OCI-LY1 (cell line): ENCODE data around the gene SLC2A13.

Experiments used
- H2AFZ ChIP-seq: fragments of 200-600 bp; sonication (generic), shearing (Covaris generic); 2 replicates; pipeline ENCODE4 v1.6.0; 2014; ENCODE audit warnings: antibody characterized with exemption, mild to moderate bottlenecking, low read length
- H3F3A ChIP-seq: fragments of 200-600 bp; sonication (generic), shearing (Covaris generic); 2 replicates; pipeline ENCODE4 v1.6.0; 2014; ENCODE audit warnings: mild to moderate bottlenecking, antibody characterized with exemption, low read length, moderate library complexity; ENCODE audit not compliant: insufficient read depth
- H3K27ac ChIP-seq: fragments of 200-600 bp; sonication (generic); 2 replicates; pipeline ENCODE4 v1.5.1; 2014; ENCODE audit warnings: low read length, mixed run types, mild to moderate bottlenecking, low read depth; ENCODE audit not compliant: poor library complexity, severe bottlenecking
- H3K27me3 ChIP-seq: fragments of 200-600 bp; sonication (generic); 2 replicates; pipeline ENCODE4 v1.6.0; 2014; ENCODE audit warnings: antibody characterized with exemption, mild to moderate bottlenecking, low read length, moderate library complexity; ENCODE audit not compliant: insufficient read depth
- H3K36me3 ChIP-seq: fragments of 200-600 bp; sonication (generic); 2 replicates; pipeline ENCODE4 v1.6.1; 2014; ENCODE audit warnings: mild to moderate bottlenecking, antibody characterized with exemption, low read length, moderate library complexity, mixed read lengths; ENCODE audit not compliant: insufficient read depth
- H3K4me1 ChIP-seq: fragments of 200-600 bp; sonication (generic); 2 replicates; pipeline ENCODE4 v1.5.1; 2014; ENCODE audit warnings: mild to moderate bottlenecking, low read length, moderate library complexity; ENCODE audit not compliant: insufficient read depth, severe bottlenecking
- H3K4me2 ChIP-seq: fragments of 200-600 bp; sonication (generic), shearing (Covaris generic); 2 replicates; pipeline ENCODE4 v1.6.1; 2014; ENCODE audit warnings: low read length
- H3K4me3 ChIP-seq: fragments of 200-600 bp; sonication (generic); 2 replicates; pipeline ENCODE4 v1.5.1; 2014; ENCODE audit warnings: low read length, low read depth, mild to moderate bottlenecking, mixed read lengths; ENCODE audit not compliant: poor library complexity, severe bottlenecking
- H3K79me2 ChIP-seq: fragments of 200-600 bp; shearing (Covaris generic); 2 replicates; pipeline ENCODE4 v1.6.1; 2016; ENCODE audit warnings: mixed run types, low read length, mixed read lengths; ENCODE audit not compliant: insufficient read depth
- H3K9ac ChIP-seq: fragments of 200-600 bp; sonication (generic), shearing (Covaris generic); 2 replicates; pipeline ENCODE4 v1.6.1; 2014; ENCODE audit warnings: mild to moderate bottlenecking, low read length, mixed read lengths
- H3K9me2 ChIP-seq: fragments of 200-600 bp; sonication (generic), shearing (Covaris generic); 2 replicates; pipeline ENCODE4 v1.6.1; 2014; ENCODE audit warnings: low read depth, mild to moderate bottlenecking, low read length, mixed read lengths
- H3K9me3 ChIP-seq: fragments of 200-600 bp; shearing (Covaris generic); 2 replicates; pipeline ENCODE4 v1.6.1; 2014; ENCODE audit warnings: low read length, mixed read lengths
- H4K20me1 ChIP-seq: fragments of 200-600 bp; sonication (generic), shearing (Covaris generic); 2 replicates; pipeline ENCODE4 v1.6.0; 2016; ENCODE audit warnings: mild to moderate bottlenecking, low read length; ENCODE audit not compliant: insufficient read depth
- CTCF ChIP-seq: fragments of 200-600 bp; sonication (generic), shearing (Covaris generic); IDR thresholded peaks from 2 replicates; pipeline ENCODE4 v1.5.1; 2017; ENCODE audit warnings: mild to moderate bottlenecking, antibody characterized with exemption, low read length, moderate library complexity, mixed read lengths
- EZH2 ChIP-seq: fragments of 200-600 bp; sonication (generic), shearing (Covaris generic); IDR thresholded peaks from 2 replicates; pipeline ENCODE4 v1.8.0; 2017; ENCODE audit warnings: borderline replicate concordance, mixed run types, mild to moderate bottlenecking, antibody characterized with exemption, low read length, moderate library complexity, mixed read lengths

Gene SLC2A13

DNA sequence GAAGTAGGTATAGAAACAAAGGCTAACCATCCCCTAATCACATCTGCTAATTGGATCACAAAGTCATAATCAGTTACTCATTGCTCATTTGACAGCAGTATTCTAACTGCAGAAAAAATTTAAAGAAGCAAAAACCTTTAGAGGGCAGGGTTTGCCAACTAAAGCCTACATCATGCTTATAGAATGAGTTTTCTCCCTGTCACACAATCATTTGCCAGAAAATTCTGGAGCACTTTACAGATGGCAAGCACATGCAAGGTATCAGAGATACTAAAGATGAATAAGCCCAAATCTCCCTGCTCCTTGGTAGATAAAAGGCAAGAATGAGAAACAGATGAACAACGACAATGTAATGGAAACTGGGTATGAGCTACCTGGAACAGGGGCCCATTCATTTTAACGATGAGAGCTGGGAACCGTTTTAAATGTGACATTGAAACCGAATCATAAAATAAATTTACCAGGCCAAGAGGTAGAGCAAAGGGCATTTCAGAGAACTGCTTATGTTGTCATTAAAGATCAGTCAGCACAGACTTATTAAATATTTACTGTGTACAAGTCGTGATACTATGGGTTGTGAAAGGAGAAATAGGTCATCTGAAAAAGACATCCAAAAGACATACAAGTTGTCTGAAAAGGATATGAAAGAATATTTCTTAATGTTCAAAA is 274.9 kb downstream of the SLC2A13 start:
- TF ChIP-seq CTCF (no peak), EZH2 (no peak)

GRCh38 chr12:39830171-39830570 is 275.7 kb downstream of the SLC2A13 start:
- H3K79me2 ChIP-seq = no peaks in the 10 kb centered on the region
- no peak overlapping the region for H2AFZ ChIP-seq
- no peaks in the 10 kb centered on the region for H3K9me3 ChIP-seq
- H3K9me2 ChIP-seq = no peaks in the 10 kb centered on the region
- H3K36me3 ChIP-seq = no peaks in the 10 kb centered on the region
- no peaks in the 10 kb centered on the region for H4K20me1 ChIP-seq
- H3K27me3 ChIP-seq = no peaks in the 10 kb centered on the region
- TF ChIP-seq EZH2 (no peak), CTCF (no peak)
- no peaks in the 10 kb centered on the region for H3F3A ChIP-seq
- H3K27ac ChIP-seq = no peak overlapping the region
- H3K4me1 ChIP-seq = no peaks in the 10 kb centered on the region
- no peak overlapping the region for H3K4me3 ChIP-seq
- no peak overlapping the region for H3K4me2 ChIP-seq
- H3K9ac ChIP-seq = no peak overlapping the region

More for the DNA sequence above, 274.9 kb downstream of the SLC2A13 start:
- Histone ChIP-seq H4K20me1 (no peaks in the 10 kb centered on the region), H3K9ac (no peak overlapping the region), H3F3A (no peaks in the 10 kb centered on the region), H3K4me3 (no peak overlapping the region), H3K9me3 (no peaks in the 10 kb centered on the region), H3K36me3 (no peaks in the 10 kb centered on the region), H3K4me2 (no peak overlapping the region), H2AFZ (no peak overlapping the region), H3K79me2 (no peaks in the 10 kb centered on the region), H3K27me3 (no peaks in the 10 kb centered on the region), H3K27ac (no peak overlapping the region), H3K9me2 (no peaks in the 10 kb centered on the region), H3K4me1 (no peaks in the 10 kb centered on the region)

DNA sequence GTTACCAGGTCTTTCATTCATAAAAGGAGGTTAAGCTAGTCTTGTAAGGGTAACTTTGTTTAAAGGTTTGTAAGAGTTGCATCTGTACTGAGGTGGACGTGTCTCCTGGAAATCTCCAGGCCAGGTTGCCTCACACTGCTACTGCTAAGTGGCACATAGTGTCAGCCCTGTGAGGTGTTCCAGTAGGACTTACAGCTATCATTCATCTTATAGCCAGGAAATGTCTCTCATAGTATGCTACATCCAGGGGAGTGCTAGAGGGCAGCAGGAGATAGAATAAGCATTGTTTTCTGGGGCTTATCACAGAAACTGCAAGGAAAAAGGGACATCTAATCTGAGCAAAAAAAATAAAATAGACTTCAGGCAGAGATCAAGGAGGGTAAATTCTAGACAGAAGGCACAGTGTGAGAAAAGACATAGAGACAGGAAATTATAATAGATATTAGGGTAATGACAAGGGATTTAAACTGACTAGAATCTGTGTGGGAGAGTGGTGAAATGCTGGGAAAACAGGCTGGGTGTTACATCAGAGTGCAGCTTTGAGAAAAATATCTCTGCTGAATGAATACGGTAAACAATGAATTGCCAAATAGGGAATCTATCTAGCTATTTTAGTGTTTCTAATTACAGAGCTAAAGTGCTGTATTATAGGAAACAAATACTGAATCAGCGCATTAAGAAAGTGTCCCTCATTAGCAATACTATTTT is 281.2 kb downstream of the SLC2A13 start:
- Histone ChIP-seq H3K4me2 (no peak overlapping the region), H3K9ac (no peak overlapping the region), H2AFZ (no peak overlapping the region), H3K36me3 (no peaks in the 10 kb centered on the region), H3K4me1 (no peaks in the 10 kb centered on the region), H3K9me3 (no peaks in the 10 kb centered on the region), H3K9me2 (no peaks in the 10 kb centered on the region), H3K79me2 (no peaks in the 10 kb centered on the region), H3K4me3 (no peak overlapping the region), H3F3A (no peaks in the 10 kb centered on the region), H3K27me3 (no peaks in the 10 kb centered on the region), H3K27ac (no peak overlapping the region), H4K20me1 (no peaks in the 10 kb centered on the region)
- TF ChIP-seq EZH2 = no peak
- TF ChIP-seq CTCF = no peak
